ENCODE measurements around the gene IQGAP1. TPM values are rescaled to one million over a fixed set of nuclear protein-coding genes. Genes with fewer than 3 reads are reported as not detected.

Gene IQGAP1
- total and polyA plus RNA-seq, 4 donors, result 61.1 to 297 (median 203) TPM

DNA sequence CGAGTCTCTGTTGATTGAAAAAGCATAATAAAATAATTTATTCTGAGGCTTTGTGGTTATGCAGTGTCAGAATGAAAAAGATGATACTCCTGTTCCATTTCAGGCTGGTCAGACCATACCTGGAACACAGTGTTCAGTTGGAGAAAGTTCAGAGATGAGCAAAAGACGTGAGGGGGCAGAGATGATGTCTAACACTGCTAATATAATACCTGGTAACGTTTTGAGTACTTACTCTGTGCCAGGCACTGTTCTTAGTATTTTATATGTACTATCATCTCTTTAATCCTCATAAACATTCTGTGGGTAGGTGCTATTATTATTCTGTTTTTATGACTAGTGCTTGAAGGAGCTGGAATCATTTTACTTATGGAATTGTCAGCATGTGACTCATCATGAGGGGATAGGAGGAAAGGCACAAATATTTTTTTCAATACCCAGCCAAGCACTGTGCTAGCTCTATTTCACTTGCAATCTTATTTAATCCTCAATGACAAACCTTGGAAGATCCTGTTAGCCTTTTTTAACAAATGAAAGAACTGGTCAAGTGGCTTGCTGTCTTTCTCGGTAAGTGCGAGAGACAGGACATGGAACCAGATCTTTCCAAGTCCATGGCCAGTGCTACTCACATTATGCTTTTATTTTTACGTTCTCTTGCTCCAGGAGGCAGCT, 31.8 kb downstream of the IQGAP1 start:
- DNase-seq (no peak), ATAC-seq (ENCODE audit: low FRiP score) (peak; percentile 63)
- intact Hi-C loops (cut with DNase I), result no loop called here
- H3K4me3 ChIP-seq (ENCODE audit: low read length in 2 of 2), result peak overlapping the region in 1 of 2 donors; percentile 14
- 7 to 12% methylated on average over 6 of the region's 6 CpGs for WGBS, 2 donors
- no peaks in the 10 kb centered on the region for H3K36me3 ChIP-seq (ENCODE audit: control insufficient read depth in 1 of 2, insufficient read depth in 2 of 2, low read length in 1 of 2)
- peaks cover 2 to 14% of the 10 kb centered on the region in 2 donors for H3K4me1 ChIP-seq (ENCODE audit: control insufficient read depth in 1 of 2, insufficient read depth in 2 of 2, low read length in 2 of 2)
- H3K27ac ChIP-seq (ENCODE audit: low read depth in 1 of 2, low read length in 2 of 2), result peak overlapping the region; percentile 73 to 93
- H3K9me3 ChIP-seq (ENCODE audit: control insufficient read depth, low read length), result no peaks in the 10 kb centered on the region
- no peaks in the 10 kb centered on the region for H3K27me3 ChIP-seq (ENCODE audit: control insufficient read depth in 1 of 2, insufficient read depth in 2 of 2, low read length in 1 of 2)

- H3K27me3 ChIP-seq (ENCODE audit: control insufficient read depth in 1 of 2, insufficient read depth in 2 of 2, low read length in 1 of 2), result no peaks in the 10 kb centered on the region
- peaks cover 2 to 14% of the 10 kb centered on the region in 2 donors for H3K4me1 ChIP-seq (ENCODE audit: control insufficient read depth in 1 of 2, insufficient read depth in 2 of 2, low read length in 2 of 2)
- intact Hi-C loops (cut with DNase I), result no loop called here
- 75 to 90% methylated on average over 1 of the region's 1 CpG for WGBS, 2 donors
- H3K9me3 ChIP-seq (ENCODE audit: control insufficient read depth, low read length), result no peaks in the 10 kb centered on the region
- peak overlapping the region; percentile 73 to 93 for H3K27ac ChIP-seq (ENCODE audit: low read depth in 1 of 2, low read length in 2 of 2)
- H3K4me3 ChIP-seq (ENCODE audit: low read length in 2 of 2), result peak overlapping the region in 1 of 2 donors; percentile 14
- DNase-seq (no peak), ATAC-seq (ENCODE audit: low FRiP score) (peak; percentile 42)
- H3K36me3 ChIP-seq (ENCODE audit: control insufficient read depth in 1 of 2, insufficient read depth in 2 of 2, low read length in 1 of 2), result no peaks in the 10 kb centered on the region
Measured at GRCh38 chr15:90420451-90420850, 32.4 kb downstream of the IQGAP1 start.

DNA sequence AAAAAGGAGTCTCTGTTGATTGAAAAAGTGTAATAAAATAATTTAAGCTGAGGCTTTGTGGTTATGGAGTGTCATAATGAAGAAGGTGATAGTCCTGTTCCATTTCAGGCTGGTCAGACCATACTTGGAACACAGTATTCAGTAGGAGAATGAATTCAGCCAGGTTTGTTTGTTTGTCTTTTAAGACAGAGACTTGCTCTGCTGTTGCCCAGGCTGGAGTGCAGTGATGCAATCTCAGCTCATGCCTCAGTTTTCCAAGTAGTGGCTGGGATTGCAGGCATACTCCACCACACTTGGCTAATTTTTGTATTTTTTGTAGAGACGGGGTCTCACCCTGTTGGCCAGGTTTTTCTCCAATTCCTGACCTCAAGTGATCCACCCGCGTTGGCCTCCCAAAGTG, 33.5 kb downstream of the IQGAP1 start:
- intact Hi-C loops (cut with DNase I), result no loop called here
- Histone ChIP-seq H3K27me3 (ENCODE audit: control insufficient read depth in 1 of 2, insufficient read depth in 2 of 2, low read length in 1 of 2) (no peaks in the 10 kb centered on the region), H3K4me1 (ENCODE audit: control insufficient read depth in 1 of 2, insufficient read depth in 2 of 2, low read length in 2 of 2) (peaks cover 2 to 18% of the 10 kb centered on the region in 2 donors), H3K9me3 (ENCODE audit: control insufficient read depth, low read length) (no peaks in the 10 kb centered on the region), H3K4me3 (ENCODE audit: low read length in 2 of 2) (no peak overlapping the region), H3K27ac (ENCODE audit: low read depth in 1 of 2, low read length in 2 of 2) (no peak overlapping the region), H3K36me3 (ENCODE audit: control insufficient read depth in 1 of 2, insufficient read depth in 2 of 2, low read length in 1 of 2) (no peaks in the 10 kb centered on the region)
- 69 to 77% methylated on average over 3 of the region's 3 CpGs for WGBS, 2 donors
- no peak for ATAC-seq (ENCODE audit: low FRiP score)
- DNase-seq, result no peak

DNA sequence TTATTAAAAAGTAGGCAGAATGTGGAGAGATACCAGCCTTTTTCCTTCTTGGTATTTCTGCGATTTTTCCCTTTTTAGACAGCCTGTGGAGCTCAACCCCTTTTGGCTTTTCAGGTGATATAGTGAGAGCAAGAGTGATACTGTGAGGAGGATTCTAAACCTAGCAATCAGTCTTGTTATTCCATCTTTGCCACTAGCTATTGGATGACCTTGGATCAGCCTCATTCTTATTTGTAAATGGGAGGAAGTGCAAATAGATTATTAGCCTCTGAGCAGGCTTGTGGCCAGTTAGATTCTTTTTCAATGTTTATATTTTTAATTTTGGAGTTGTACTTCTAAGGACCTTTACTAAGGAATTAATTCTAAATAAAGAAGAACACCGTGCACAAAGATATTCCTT, 34.0 kb downstream of the IQGAP1 start:
- H3K36me3 ChIP-seq (ENCODE audit: control insufficient read depth in 1 of 2, insufficient read depth in 2 of 2, low read length in 1 of 2), result peaks cover 2% of the 10 kb centered on the region in 2 donors
- DNase-seq, result no peak
- peaks cover 4 to 18% of the 10 kb centered on the region in 2 donors for H3K4me1 ChIP-seq (ENCODE audit: control insufficient read depth in 1 of 2, insufficient read depth in 2 of 2, low read length in 2 of 2)
- no peaks in the 10 kb centered on the region for H3K27me3 ChIP-seq (ENCODE audit: control insufficient read depth in 1 of 2, insufficient read depth in 2 of 2, low read length in 1 of 2)
- no peaks in the 10 kb centered on the region for H3K9me3 ChIP-seq (ENCODE audit: control insufficient read depth, low read length)
- H3K27ac ChIP-seq (ENCODE audit: low read depth in 1 of 2, low read length in 2 of 2), result no peak overlapping the region
- intact Hi-C loops (cut with DNase I), result no loop called here
- WGBS, 2 donors, result 54% methylated on average over 2 of the region's 2 CpGs
- no peak for ATAC-seq (ENCODE audit: low FRiP score)
- H3K4me3 ChIP-seq (ENCODE audit: low read length in 2 of 2), result no peak overlapping the region

GRCh38 chr15:90422936-90423335, 34.9 kb downstream of the IQGAP1 start:
- no peak for DNase-seq
- WGBS, 2 donors, result 56 to 67% methylated on average over 3 of the region's 3 CpGs
- H3K4me3 ChIP-seq (ENCODE audit: low read length in 2 of 2), result no peak overlapping the region
- intact Hi-C loops (cut with DNase I), result no loop called here
- H3K27me3 ChIP-seq (ENCODE audit: control insufficient read depth in 1 of 2, insufficient read depth in 2 of 2, low read length in 1 of 2), result no peaks in the 10 kb centered on the region
- no peaks in the 10 kb centered on the region for H3K9me3 ChIP-seq (ENCODE audit: control insufficient read depth, low read length)
- H3K27ac ChIP-seq (ENCODE audit: low read depth in 1 of 2, low read length in 2 of 2), result no peak overlapping the region
- peaks cover 2 to 4% of the 10 kb centered on the region in 2 donors for H3K36me3 ChIP-seq (ENCODE audit: control insufficient read depth in 1 of 2, insufficient read depth in 2 of 2, low read length in 1 of 2)
- H3K4me1 ChIP-seq (ENCODE audit: control insufficient read depth in 1 of 2, insufficient read depth in 2 of 2, low read length in 2 of 2), result peaks cover 4 to 16% of the 10 kb centered on the region in 2 donors
- no peak for ATAC-seq (ENCODE audit: low FRiP score)

GRCh38 chr15:90423801-90424319, 35.8 kb downstream of the IQGAP1 start:
- intact Hi-C loops (cut with DNase I), result no loop called here
- H3K27ac ChIP-seq (ENCODE audit: low read depth in 1 of 2, low read length in 2 of 2), result no peak overlapping the region
- H3K4me1 ChIP-seq (ENCODE audit: control insufficient read depth in 1 of 2, insufficient read depth in 2 of 2, low read length in 2 of 2), result peaks cover 4 to 16% of the 10 kb centered on the region in 2 donors
- H3K27me3 ChIP-seq (ENCODE audit: control insufficient read depth in 1 of 2, insufficient read depth in 2 of 2, low read length in 1 of 2), result no peaks in the 10 kb centered on the region
- H3K36me3 ChIP-seq (ENCODE audit: control insufficient read depth in 1 of 2, insufficient read depth in 2 of 2, low read length in 1 of 2), result peaks cover 2 to 4% of the 10 kb centered on the region in 2 donors
- DNase-seq (no peak), ATAC-seq (ENCODE audit: low FRiP score) (no peak)
- WGBS, 2 donors, result 6% methylated on average over 4 of the region's 4 CpGs
- H3K9me3 ChIP-seq (ENCODE audit: control insufficient read depth, low read length), result no peaks in the 10 kb centered on the region
- no peak overlapping the region for H3K4me3 ChIP-seq (ENCODE audit: low read length in 2 of 2)

- Histone ChIP-seq H3K9me3 (ENCODE audit: control insufficient read depth, low read length) (no peaks in the 10 kb centered on the region), H3K27me3 (ENCODE audit: control insufficient read depth in 1 of 2, insufficient read depth in 2 of 2, low read length in 1 of 2) (no peaks in the 10 kb centered on the region), H3K4me1 (ENCODE audit: control insufficient read depth in 1 of 2, insufficient read depth in 2 of 2, low read length in 2 of 2) (peaks cover 4 to 16% of the 10 kb centered on the region in 2 donors), H3K4me3 (ENCODE audit: low read length in 2 of 2) (no peak overlapping the region), H3K36me3 (ENCODE audit: control insufficient read depth in 1 of 2, insufficient read depth in 2 of 2, low read length in 1 of 2) (peaks cover 2 to 4% of the 10 kb centered on the region in 2 donors), H3K27ac (ENCODE audit: low read depth in 1 of 2, low read length in 2 of 2) (no peak overlapping the region)
- DNase-seq (no peak), ATAC-seq (ENCODE audit: low FRiP score) (peak; percentile 44)
- intact Hi-C loops (cut with DNase I), result loop anchor here in 1 of 2 donors (5.0 kb wide), 1 partner anchor 34 kb away; no protein-coding TSS in a partner anchor
- 36 to 41% methylated on average over 2 of the region's 2 CpGs for WGBS, 2 donors
Measured at GRCh38 chr15:90425726-90426346, 37.8 kb downstream of the IQGAP1 start.

DNA sequence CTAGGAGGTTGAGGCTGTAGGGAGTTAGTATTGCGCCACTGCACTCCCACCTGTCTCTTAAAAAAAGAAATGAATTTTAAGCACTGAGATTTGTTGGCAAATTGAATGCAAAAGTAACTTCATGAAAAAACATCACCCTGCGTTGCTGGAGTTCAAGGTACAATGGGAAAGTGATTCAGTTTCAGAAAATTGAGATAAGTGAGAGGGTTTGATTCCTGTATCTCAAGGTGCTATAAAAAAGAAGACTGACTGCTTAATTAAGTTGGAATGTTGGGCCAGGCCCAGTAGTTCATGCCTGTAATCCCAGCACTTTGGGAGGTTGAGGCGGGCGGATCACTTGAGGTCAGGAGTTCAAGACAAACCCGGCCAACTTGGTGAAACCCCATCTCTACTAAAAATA, 39.1 kb downstream of the IQGAP1 start:
- Histone ChIP-seq H3K36me3 (ENCODE audit: control insufficient read depth in 1 of 2, insufficient read depth in 2 of 2, low read length in 1 of 2) (peaks cover 2 to 4% of the 10 kb centered on the region in 2 donors), H3K27me3 (ENCODE audit: control insufficient read depth in 1 of 2, insufficient read depth in 2 of 2, low read length in 1 of 2) (no peaks in the 10 kb centered on the region), H3K4me1 (ENCODE audit: control insufficient read depth in 1 of 2, insufficient read depth in 2 of 2, low read length in 2 of 2) (peaks cover 4 to 16% of the 10 kb centered on the region in 2 donors), H3K4me3 (ENCODE audit: low read length in 2 of 2) (no peak overlapping the region), H3K27ac (ENCODE audit: low read depth in 1 of 2, low read length in 2 of 2) (no peak overlapping the region), H3K9me3 (ENCODE audit: control insufficient read depth, low read length) (no peaks in the 10 kb centered on the region)
- intact Hi-C loops (cut with DNase I), result loop anchor here in 1 of 2 donors (5.0 kb wide), 1 partner anchor 35 kb away; no protein-coding TSS in a partner anchor
- ATAC-seq (ENCODE audit: low FRiP score), result no peak
- no peak for DNase-seq
- WGBS, 2 donors, result 87 to 90% methylated on average over 5 of the region's 5 CpGs
